Islet precursor cell (in vitro differentiated cells): ENCODE results near the gene ARHGAP15.

ENCODE experiments used
- DNase-seq: peaks from one replicate; pipeline ENCODE4 v3.0.0-alpha.2; 2018

Gene ARHGAP15

DNA sequence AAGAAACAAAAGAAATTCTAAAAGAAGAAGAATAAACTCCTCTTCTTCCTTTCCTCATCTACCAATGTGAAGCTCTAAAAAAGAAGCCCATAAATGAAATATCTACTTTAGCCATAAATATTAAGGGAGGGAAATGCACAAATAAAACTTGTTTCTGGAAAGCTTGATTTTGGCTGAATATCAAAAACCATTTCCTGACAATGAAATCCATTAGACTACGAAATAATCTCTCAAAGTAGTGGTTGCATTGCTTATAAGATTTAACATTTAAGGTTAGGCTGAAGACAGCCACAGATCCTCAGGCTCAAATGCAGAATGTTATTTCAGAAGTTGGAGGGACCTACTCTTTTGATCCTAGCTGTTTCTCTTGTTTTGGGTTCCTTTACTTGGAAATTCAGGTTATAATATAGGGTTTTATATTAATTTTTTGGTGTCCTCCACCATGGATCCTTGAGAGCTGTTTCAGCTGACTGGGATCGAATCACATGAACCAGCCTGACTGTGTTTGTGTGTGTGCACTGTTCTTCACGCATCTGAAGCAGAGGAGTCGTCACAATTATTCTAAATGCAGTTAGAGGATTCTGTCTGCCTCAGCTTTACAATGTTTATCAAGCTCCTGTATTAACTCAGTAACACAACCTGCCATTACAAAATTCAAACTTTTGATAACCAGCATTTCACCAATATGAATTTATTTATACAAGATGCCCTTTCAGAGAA, 474.8 kb downstream of the ARHGAP15 start:
- no peak for DNase-seq

DNA sequence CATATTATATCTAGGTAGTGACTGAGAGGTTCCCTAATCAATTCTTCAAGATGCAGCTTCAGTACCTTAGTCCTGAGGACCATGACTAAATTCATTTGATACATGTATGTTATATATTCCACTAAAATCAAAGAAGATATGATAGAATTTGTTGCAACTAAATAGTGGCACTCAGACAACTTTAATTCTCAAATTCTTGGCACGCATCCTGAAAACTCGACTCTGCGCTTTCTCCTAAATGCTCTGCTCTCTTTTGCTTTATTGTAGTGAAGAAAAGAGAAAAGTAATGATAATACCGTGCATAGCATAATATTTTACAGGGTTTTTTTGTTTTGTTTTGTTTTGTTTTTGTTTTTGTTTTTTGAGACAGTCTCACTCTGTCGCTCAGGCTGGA, 475.3 kb downstream of the ARHGAP15 start:
- DNase-seq = no peak

DNA sequence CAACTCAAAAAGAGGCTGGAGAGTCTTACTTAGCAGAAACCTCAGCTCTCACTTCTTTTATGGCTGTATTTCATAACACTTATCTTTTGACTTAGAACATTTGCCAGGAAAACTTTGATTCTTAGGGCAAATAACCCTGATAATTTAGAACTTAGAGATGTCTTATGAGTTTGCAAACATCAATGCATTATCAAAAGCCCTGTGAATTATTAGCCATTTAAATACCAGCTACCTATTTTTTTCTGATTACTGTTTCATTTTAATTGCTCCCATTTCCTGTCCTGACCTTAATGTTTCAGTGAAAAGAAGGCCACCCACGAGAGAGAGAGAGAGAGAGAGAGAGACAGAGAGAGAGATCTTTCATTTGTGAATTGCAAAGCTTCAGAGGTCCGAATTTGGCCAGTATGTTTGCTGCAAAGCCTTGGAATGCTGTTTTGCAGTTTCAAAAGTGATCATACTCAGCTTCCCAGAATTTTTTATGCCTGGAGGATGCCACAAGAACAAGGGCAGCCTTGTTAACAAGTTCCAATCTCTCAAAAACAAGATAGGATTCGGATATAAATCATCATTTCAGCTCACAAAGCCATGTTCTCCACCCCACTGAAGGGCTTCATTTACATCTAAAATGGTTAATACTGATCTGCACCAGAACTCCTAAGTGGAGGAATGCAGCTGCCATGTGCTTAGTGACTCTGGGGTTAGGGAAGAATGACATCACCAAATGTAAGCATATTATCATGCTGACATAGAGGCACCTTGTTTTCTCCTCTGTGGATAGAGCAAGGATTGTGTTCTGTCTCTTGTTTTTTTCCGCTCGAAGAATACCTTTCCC, 478.2 kb downstream of the ARHGAP15 start:
- peak; percentile 71 for DNase-seq

DNA sequence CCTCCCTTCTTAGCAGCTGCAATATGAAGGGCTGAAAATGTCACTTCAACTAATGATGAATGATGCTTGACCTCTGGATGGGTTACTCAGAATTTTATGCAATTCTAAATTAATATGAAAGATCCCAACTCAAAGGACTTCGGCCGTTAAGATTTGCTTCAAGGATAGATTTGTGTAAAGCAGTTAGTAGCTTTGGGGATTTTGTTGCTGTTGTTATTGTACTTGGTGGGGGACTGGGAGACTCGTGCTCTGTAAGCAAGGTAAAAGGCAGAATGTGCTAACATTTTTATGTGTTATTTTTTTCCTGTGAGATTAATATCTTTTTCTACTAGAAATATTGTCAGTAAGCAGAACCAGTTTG, 478.8 kb downstream of the ARHGAP15 start:
- no peak for DNase-seq

DNA sequence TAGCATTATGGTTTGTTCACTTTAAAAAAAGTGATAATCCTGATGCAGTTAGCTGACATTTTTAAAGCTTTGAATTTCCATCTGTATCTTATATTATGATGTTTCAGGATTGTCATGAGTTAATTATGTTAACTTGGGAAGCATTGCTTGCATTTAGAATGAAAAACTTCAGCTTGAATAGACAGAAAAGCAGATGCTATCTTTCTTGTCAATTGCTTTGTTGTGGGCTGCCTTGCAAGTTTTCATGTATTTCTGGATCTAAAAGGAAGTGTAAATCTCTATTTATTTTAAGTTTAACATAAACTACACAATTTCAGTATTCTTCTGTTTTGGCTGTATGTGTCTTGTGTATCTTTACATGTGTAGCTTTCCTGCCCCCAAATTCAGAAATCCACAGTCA, 479.5 kb downstream of the ARHGAP15 start:
- DNase-seq = no peak

DNA sequence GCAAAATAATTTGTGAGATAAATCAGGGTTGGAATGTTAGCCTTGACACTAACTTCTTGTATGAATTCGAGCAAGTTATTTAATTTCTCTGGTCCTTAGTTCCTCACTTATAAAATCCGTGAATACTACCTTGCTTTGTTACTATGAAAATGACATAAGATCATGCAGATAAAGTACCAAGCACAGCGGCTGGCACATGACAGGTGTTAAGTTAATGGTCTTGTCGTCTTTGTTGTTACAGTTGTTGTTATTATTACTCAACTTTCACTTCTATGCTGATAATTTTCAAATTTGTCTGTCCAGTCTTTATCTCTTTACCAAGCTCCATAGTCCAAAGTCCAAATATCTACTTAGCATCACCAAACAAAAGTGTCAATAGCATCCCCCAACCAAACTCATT, 482.1 kb downstream of the ARHGAP15 start:
- no peak for DNase-seq

DNA sequence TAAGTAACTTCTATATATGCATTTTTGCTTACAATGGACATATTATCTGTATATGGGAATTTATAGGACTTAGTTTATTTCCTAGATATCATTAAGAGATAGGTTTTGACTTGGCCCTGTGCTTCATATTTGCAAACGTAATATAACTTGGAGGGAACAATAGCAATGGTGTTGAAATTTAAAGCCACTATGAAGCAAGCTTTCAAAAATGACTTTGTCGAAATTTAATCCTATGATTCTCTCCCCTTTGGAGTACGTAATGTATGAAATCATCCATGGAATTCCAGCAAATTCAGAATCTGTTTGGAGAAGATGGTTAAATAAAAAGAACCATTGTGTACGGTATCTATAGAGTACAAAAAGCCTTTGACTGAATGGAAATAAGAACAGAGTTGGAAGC, 486.3 kb downstream of the ARHGAP15 start:
- DNase-seq = no peak

DNA sequence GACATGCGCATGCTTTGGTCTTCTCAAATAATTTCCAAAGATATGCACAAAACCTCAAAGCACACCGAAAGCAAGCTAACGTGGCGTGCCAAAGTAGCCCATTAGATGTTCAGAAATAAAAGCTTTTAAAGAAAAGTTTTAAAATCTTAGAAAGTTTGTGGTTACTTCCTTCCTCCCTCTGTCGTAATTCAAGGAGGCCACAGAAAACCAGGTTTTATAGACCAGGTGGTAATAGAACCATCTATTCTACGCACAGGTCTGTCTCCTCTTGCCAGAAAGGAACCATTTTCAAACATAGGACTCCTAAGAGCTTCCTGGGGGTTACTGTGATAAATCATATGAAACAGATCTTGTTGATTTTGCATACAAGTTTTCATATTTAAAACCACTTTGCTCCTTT, 487.2 kb downstream of the ARHGAP15 start:
- no peak for DNase-seq

DNA sequence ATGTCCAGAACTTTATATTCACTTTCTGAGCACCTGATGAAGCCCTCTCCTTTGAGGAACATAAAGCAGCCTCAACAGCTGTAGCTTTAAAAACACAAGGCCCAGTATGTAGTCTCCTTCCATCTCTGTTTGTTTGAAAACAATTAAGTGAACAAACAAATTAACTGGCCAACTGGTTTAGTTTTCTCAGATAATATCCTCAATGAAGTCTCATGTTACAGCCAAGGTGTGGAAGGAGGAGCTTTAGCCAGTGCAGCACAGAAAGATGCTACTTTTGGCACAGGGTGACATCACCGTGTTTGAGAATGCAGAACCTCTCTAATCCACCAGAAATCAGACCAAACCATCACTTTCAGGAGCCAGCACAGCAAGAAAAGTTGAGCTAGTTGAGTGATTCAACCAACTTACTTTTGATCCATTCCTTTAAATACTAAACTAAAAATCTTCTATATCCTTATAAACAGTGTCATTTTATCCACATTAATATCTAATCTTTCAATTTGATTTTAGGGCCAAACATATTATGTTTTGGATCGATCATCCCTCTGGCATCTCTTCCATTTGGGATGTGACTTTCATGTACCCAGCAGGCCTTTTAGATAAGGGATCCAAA, 488.7 kb downstream of the ARHGAP15 start:
- DNase-seq = no peak

DNA sequence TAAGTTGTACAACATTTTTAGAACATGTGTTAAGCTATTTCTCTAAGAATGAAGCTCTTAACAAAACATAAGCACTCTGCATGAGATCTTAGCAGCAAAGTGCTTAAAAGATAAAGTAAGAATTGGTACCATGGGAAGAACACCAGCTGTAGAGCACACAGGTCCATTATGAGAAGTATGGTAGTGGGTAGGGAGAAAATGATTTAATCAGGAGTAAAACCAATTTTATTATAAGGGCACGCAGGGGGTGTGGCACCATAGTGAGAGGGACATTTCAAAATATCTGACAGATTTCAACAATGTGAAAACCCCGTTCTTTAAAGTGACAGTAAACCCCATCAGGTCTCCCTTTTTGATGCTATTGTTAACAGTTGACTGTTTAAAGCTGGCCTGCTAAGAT, 492.9 kb downstream of the ARHGAP15 start:
- no peak for DNase-seq

DNA sequence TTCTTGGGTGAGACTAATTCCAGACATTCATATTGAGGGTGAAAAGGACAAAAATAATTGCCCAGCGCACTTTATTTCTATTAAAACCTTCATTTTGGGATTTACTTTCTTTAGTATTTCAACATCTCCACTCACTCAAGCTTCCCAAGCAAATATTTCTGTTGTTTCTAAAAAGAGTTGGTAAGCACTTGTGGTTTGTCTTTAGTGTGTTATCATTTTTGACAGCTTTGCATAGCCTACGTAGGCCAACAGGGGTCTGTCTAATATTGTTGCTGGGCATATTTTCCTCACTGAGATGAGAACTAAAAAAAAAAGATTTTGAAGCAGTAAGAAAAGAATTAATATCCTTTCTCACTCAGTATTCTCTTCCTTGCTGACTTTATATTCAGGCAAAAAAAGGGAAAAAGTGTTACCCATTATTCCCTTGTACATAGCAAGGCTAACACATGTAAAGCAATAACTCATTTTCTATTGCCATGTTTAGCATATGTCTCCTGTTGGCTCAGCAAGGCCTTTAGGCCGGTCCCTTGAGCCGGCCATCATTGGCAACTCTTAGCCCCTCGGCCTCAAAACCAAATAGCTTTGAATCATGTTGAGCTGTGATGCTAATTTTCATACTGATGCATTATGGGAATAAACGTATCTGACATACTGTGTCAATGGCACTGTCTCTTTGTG, 494.2 kb downstream of the ARHGAP15 start:
- DNase-seq = no peak

DNA sequence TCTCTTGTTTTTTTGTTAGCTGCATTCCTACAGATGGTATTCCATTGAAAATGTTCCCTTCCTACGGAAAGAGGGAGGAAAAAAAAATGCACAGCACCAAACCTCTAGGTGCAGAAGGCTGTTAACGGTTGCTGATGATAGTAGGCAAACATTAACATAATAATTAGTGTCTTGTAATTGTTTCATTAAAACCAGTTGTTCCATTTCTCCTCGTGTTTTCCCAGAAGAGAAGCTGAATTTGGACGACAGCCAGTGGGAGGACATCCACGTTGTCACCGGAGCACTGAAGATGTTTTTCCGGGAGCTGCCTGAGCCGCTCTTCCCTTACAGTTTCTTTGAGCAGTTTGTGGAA, 494.7 kb downstream of the ARHGAP15 start:
- no peak for DNase-seq

DNA sequence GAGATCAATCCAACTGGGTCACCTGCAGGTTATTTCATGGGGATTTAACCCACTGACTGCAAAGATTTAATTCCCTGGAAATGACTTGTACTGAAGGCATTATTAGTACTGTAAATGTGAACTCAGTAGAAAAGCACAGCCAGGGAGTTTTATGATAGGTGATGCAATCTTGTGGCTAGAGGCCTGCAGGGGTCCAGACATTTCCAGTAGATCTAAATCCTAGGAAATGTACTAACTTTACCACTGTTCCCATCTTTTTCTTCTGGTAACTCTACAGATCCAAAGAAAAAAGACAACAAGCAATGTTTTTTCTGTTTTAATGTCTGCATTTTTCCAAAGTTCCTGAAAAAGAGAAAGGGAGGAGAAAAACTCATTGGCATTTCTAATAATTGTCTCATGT, 500.1 kb downstream of the ARHGAP15 start:
- peak; percentile 57 for DNase-seq

DNA sequence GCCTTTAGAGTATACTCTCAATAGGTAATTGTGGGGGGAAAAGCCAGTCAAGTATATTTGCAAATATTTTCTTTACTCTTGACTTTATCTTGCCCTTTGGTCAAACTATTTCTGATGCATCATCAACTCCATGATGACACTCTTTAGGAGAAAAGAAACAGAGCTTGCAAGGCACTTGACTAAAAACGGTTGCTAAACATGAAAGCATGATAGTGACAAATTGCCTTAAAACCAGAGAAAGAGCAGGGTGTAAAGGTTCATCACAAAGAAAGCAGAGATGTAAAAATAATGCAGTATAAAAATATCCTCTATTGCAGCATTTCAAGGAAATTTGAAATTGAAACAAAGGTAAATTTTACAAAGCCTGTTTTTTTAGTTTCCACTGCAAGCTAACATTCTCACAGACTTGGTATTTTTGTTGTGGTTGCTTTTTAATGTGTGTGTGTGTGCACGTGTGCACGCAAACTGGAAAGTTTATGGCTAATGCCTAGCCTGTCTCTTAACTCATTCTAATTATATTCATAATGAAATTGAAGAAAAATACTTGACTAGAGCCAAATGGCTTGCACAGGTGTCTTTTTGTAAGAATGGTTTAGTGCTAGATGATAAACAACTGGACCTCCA, 503.6 kb downstream of the ARHGAP15 start:
- DNase-seq = no peak

DNA sequence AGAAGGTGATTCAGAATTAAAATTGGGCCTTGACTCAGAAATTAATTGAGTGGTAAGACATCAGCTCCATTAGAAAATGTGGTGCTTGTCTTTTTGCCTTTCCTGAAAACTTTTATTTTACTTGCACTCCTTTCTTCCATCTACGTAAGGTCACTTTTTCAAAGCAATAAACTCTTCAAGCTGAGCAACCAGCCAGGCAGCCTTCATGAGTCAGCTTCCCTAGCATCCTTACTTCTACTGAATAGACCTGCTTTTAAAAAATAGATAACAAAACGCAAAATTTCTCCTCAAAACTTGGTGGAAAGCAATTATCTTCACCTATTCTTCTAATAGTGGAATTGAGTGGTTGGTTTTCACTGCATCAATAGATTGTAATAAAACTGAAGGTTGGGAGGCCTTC, 504.2 kb downstream of the ARHGAP15 start:
- DNase-seq = no peak

DNA sequence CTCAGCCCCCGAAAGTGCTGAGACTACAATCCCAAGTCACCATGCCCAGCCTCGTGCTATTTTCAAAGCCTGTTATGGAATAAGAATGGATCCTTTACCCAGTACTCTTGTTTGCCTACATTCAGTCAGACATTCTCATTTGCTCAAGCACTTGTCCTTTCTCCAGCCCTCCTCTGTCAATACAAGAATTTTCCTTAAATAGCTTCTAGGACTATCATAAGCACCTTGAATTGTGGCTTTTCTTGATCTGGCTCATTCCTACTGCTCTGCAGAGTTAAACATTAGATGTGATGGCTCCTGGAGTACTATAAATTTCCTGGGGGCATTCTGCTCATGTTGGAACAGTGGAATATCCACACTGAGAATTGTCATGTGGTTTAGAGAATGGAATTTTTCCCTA, 506.1 kb downstream of the ARHGAP15 start:
- no peak for DNase-seq

DNA sequence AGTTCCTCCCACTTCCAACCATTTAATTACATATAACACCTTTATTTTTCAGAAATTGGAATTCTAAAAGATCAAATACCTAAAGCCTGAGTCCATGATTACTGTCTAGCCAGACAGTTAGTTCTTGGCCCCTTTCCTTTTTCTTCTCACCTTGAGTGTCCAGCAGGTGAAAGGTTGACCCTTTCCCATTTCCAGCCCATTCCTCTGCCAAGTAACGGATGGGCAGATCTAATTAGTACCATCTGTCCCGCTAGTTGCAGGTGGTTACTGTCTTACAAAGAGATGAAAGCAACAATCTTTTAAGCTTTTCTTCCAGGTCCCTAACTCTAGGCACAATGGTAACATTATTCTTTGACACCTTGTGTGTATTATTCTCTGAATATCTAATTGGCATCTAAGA, 506.7 kb downstream of the ARHGAP15 start:
- no peak for DNase-seq

DNA sequence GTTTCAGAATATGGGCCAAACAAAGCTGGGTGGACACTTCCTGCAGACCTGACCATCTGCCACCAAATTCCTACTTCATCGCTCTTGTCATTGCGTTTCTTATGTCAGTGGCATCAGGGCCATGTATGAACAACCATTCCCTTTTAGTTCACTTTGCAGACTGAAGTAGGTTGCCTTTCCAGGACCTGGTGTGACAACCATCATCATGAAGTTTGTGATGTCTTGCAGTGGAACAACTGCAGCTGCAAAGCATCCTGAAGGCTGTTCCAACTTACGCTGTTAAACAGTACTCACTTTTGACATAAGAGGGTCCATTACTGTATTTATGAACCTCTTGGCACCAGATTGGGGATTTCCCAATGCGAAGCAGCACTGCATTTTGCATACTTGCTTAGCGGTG, 511.6 kb downstream of the ARHGAP15 start:
- DNase-seq = no peak

DNA sequence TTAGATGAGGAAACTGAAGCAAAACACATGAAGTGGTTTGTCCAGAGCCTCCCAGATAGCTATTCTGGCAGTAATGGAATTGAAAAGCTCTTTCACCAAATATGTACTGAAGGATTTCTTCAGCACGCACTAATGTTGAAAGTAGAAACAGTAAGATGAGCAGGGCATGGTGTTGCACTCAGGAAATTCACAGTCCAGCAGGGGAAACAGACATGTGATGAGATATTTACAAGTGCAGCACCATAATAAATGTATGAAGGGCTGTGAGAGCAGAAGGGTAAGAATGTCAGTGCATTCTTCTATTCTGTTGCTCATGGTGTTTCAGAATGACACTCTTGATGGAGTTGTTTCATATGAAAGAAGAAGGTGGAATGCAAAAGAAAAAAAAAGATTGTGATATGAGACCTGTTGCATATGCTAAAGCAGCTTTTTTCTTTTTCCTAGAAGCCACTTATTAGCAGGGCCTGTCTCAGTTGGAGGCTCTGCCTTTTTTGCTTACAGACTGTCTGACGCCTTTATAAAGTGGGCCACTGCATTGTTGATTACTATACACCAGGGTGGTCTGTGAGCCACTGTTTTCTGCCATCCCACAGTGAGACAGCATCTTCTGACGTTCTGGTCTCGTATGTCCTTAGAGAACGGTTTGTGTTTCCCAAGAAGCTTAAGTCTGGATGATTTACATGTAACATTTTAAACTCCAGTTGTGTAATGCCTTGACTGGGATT, 516.9 kb downstream of the ARHGAP15 start:
- DNase-seq = no peak

DNA sequence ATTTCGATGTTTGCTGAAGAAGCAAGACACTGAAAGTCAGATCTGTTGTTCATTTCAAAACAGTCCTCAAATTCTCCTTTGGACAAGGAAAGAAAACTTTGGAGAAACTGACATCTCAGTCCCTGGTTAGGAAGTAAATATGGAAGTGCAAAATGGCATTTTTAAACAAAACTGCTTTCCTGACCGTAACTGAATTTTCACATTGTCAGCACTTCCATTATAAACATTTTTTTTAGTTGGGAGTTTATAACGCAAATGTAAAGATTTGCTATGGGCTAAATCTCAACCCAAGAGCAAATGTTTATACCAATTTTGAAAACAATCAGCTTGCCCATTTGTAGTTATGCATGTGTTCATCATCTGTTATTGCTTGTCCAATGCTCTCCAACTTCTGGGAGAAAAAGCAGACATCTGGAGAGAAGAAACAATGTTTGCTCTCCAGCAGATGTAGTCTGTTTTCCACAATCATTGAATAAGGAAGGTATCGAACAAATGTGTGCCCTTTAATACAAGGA, 520.1 kb downstream of the ARHGAP15 start:
- DNase-seq = no peak

DNA sequence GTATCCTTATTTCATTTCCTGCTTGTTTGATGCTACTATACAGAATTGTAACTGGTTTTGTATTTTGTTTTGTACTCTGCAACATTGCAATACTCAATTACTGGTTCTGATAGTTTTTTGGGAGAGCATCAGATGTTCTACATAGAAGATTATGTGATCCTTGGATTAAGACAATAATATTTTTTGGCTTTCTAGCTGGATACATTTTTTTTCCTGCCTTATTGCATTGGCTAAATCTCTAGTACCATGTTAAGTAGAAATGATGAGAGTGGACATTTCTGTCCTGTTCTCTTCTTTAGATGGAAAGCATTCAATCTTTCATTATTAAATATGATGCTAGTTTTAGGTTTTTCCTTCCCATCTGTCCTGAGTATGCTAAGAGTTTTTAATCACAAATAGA, 523.5 kb downstream of the ARHGAP15 start:
- DNase-seq = no peak

DNA sequence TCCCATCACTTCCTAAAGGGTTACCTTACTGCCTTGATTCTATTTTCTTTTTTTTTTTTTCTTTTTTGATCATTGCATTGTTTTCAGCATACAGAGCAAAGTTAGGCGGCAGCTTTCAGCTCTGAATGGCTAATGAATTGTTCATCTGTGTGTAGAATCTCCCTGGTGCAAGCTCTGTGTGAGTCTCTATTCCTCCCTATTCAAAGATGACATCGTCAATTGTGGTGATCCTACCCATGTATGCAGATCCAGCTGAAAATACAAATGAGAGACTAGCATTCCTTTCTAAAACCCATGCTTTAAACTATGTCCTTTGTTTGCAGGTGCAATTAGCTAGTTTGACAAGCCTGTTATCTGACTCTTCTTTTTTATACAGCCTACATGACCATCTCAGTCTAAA, 539.0 kb downstream of the ARHGAP15 start:
- DNase-seq = no peak
